Natural killer cell (primary cell): ENCODE measurements around the gene PCBP3. TPM values are rescaled to one million over a fixed set of nuclear protein-coding genes. Genes with fewer than 3 reads are reported as not detected.
A peak's percentile ranks its signal among the peaks of the same experiment; 100 is the strongest.

Experiments used
- ATAC-seq, 3 donors: fragments of 150-1000 bp in 2 of 3; fragments of 200-7000 bp in 1 of 3; cut with Tn5 transposase; 1 replicate in 1 of 3; 2 replicates in 2 of 3; pipeline ENCODE4 v1.10.0; 2021; ENCODE audit warnings: mild to moderate bottlenecking in 2 of 3, moderate library complexity in 2 of 3
- DNase-seq, 2 donors: peaks; one replicate each; pipeline versions ENCODE4 v3.0.0 to v3.0.0-alpha.2; 2013 to 2021; ENCODE audit warnings: mixed read lengths in 1 of 2
- H3K27ac ChIP-seq: one replicate; pipeline ENCODE4 v1.5.1; 2013; ENCODE audit warnings: mild to moderate bottlenecking, low read length
- H3K27me3 ChIP-seq: one replicate; pipeline ENCODE4 v1.6.1; 2013; ENCODE audit warnings: low read length; ENCODE audit not compliant: control insufficient read depth, insufficient read depth
- H3K36me3 ChIP-seq: one replicate; pipeline ENCODE4 v1.6.1; 2013; ENCODE audit warnings: low read length; ENCODE audit not compliant: control insufficient read depth, insufficient read depth
- H3K4me1 ChIP-seq: one replicate; pipeline ENCODE4 v1.6.1; 2013; ENCODE audit warnings: low read length; ENCODE audit not compliant: control insufficient read depth, insufficient read depth
- H3K4me3 ChIP-seq: one replicate; pipeline ENCODE4 v1.5.1; 2013; ENCODE audit warnings: low read length
- H3K9me3 ChIP-seq: one replicate; pipeline ENCODE4 v1.6.1; 2013; ENCODE audit warnings: low read length; ENCODE audit not compliant: control insufficient read depth, insufficient read depth
- H3K27ac Mint-ChIP-seq, 2 donors: one replicate each; pipeline ENCODE4 v1.8.0; 2022; ENCODE audit warnings: mild to moderate bottlenecking in 2 of 2, mixed read lengths in 2 of 2, moderate library complexity in 1 of 2
- H3K27me3 Mint-ChIP-seq, 2 donors: one replicate each; pipeline ENCODE4 v1.8.0; 2022; ENCODE audit warnings: low read depth in 2 of 2, mixed read lengths in 2 of 2
- H3K36me3 Mint-ChIP-seq: one replicate; pipeline ENCODE4 v1.8.0; 2022; ENCODE audit warnings: mixed read lengths
- H3K4me1 Mint-ChIP-seq, 2 donors: one replicate each; pipeline ENCODE4 v1.8.0; 2022; ENCODE audit warnings: mixed read lengths in 2 of 2
- H3K4me3 Mint-ChIP-seq: one replicate; pipeline ENCODE4 v1.8.0; 2022; ENCODE audit warnings: mild to moderate bottlenecking, moderate library complexity, mixed read lengths
- H3K9me3 Mint-ChIP-seq, 2 donors: one replicate each; pipeline ENCODE4 v1.8.0; 2022; ENCODE audit warnings: mixed read lengths in 2 of 2
- CTCF ChIP-seq: fragments of 200-600 bp; IDR thresholded peaks from one replicate; pipeline ENCODE4 v1.8.0; 2022; ENCODE audit warnings: antibody characterized with exemption
- WGBS: methylation state at CpG from one replicate; pipeline ENCODE4 v1.1.7; 2013; ENCODE audit warnings: missing lambda C conversion rate; ENCODE audit not compliant: insufficient coverage; 5-methylcytosine and 5-hydroxymethylcytosine counted together
- intact Hi-C: fragments of 100-400 bp; cut with micrococcal nuclease; formaldehyde crosslinking; loops from one replicate; pipeline ENCODE4 v1.14.2; 2022
- total RNA-seq, 4 donors: library from RNA; stranded (reverse); fragments of 120-200 nt in 1 of 4; gene quantifications; one replicate each; pipeline versions ENCODE4 v1.2.3 to v1.2.4, GENCODE V29; 2013 to 2022

The PCBP3 gene
- total RNA-seq, 3 donors from 2014 or later (not counting 1 experiment from before 2014, with no cell fraction given), result 0.50 to 3.0 (median 0.52) TPM

GRCh38 chr21:45613396-45613795 is 30.1 kb upstream of the PCBP3 start:
- H3K4me1 Mint-ChIP-seq, result peaks cover 13 to 23% of the 10 kb centered on the region in 2 donors
- ATAC-seq (no peak), DNase-seq (no peak)
- Histone ChIP-seq H3K4me1 (peaks cover 33% of the 10 kb centered on the region), H3K36me3 (no peaks in the 10 kb centered on the region), H3K9me3 (no peaks in the 10 kb centered on the region), H3K27ac (no peak overlapping the region), H3K27me3 (no peaks in the 10 kb centered on the region), H3K4me3 (no peak overlapping the region)
- intact Hi-C loops, result no loop called here
- no peaks in the 10 kb centered on the region for H3K9me3 Mint-ChIP-seq
- H3K27ac Mint-ChIP-seq, result peak overlapping the region in 1 of 2 donors; percentile 55
- peaks cover 16 to 21% of the 10 kb centered on the region in 2 donors for H3K27me3 Mint-ChIP-seq
- WGBS, result 82% methylated on average over 6 of the region's 6 CpGs
- TF ChIP-seq CTCF, result no peak
- H3K36me3 Mint-ChIP-seq, result no peaks in the 10 kb centered on the region
- no peak overlapping the region for H3K4me3 Mint-ChIP-seq

- H3K27ac Mint-ChIP-seq, result peak overlapping the region in 1 of 2 donors; percentile 55
- Histone ChIP-seq H3K27me3 (no peaks in the 10 kb centered on the region), H3K4me3 (no peak overlapping the region), H3K4me1 (peaks cover 33% of the 10 kb centered on the region), H3K27ac (no peak overlapping the region), H3K36me3 (no peaks in the 10 kb centered on the region), H3K9me3 (no peaks in the 10 kb centered on the region)
- intact Hi-C loops, result no loop called here
- H3K36me3 Mint-ChIP-seq, result no peaks in the 10 kb centered on the region
- no peak overlapping the region for H3K4me3 Mint-ChIP-seq
- peaks cover 13 to 23% of the 10 kb centered on the region in 2 donors for H3K4me1 Mint-ChIP-seq
- DNase-seq (no peak), ATAC-seq (no peak)
- WGBS, result 85% methylated on average over 6 of the region's 9 CpGs
- no peak for TF ChIP-seq CTCF
- no peaks in the 10 kb centered on the region for H3K9me3 Mint-ChIP-seq
- H3K27me3 Mint-ChIP-seq, result peaks cover 16% of the 10 kb centered on the region in 2 donors
Observed at GRCh38 chr21:45613881-45614280, 29.6 kb upstream of the PCBP3 start.

- DNase-seq, result peak; percentile 47 to 97
- peak overlapping the region; percentile 39 for H3K4me3 Mint-ChIP-seq
- peak overlapping the region; percentile 87 for H3K27ac ChIP-seq
- H3K36me3 ChIP-seq, result no peaks in the 10 kb centered on the region
- H3K9me3 ChIP-seq, result no peaks in the 10 kb centered on the region
- no peaks in the 10 kb centered on the region for H3K36me3 Mint-ChIP-seq
- 27% methylated on average over 27 of the region's 27 CpGs for WGBS
- peak overlapping the region; percentile 4 for H3K4me3 ChIP-seq
- H3K4me1 ChIP-seq, result peaks cover 33% of the 10 kb centered on the region
- H3K9me3 Mint-ChIP-seq, result no peaks in the 10 kb centered on the region
- H3K27me3 ChIP-seq, result no peaks in the 10 kb centered on the region
- intact Hi-C loops, result no loop called here
- peak overlapping the region; percentile 75 to 86 for H3K27ac Mint-ChIP-seq
- H3K27me3 Mint-ChIP-seq, result peaks cover 16 to 26% of the 10 kb centered on the region in 2 donors
- peaks cover 13 to 23% of the 10 kb centered on the region in 2 donors for H3K4me1 Mint-ChIP-seq
- peak; percentile 86 to 93 (median 92) for ATAC-seq
- no peak for TF ChIP-seq CTCF
Observed at GRCh38 chr21:45615145-45615711, 28.3 kb upstream of the PCBP3 start.
